Stomach (tissue), 9 donors: Measurements from ENCODE around the gene CRB2. TPM values are rescaled to one million over a fixed set of nuclear protein-coding genes. Genes with fewer than 3 reads are reported as not detected.

Source experiments
- DNase-seq, 2 donors: peaks; one replicate each; pipeline versions ENCODE4 v3.0.0 to v3.0.0-alpha.2; 2013 to 2019
- H3K27ac ChIP-seq, 5 donors: fragments of 200-600 bp in 4 of 5; sonication (generic) in 4 of 5; one replicate each; pipeline ENCODE4 v1.5.1; 2013 to 2019; ENCODE audit warnings: mild to moderate bottlenecking in 1 of 5, moderate library complexity in 1 of 5
- H3K27me3 ChIP-seq, 3 donors: fragments of 200-600 bp; sonication (generic); one replicate each; pipeline ENCODE4 v1.5.1; 2017 to 2019; ENCODE audit warnings: mixed run types in 1 of 3
- H3K36me3 ChIP-seq, 4 donors: fragments of 200-600 bp; sonication (generic); 1 replicate in 3 of 4; 2 replicates in 1 of 4; pipeline ENCODE4 v1.5.1; 2016 to 2019
- H3K4me1 ChIP-seq, 4 donors: fragments of 200-600 bp; sonication (generic); one replicate each; pipeline ENCODE4 v1.5.1; 2016 to 2019
- H3K4me3 ChIP-seq, 4 donors: fragments of 200-600 bp; sonication (generic) in 3 of 4; one replicate each; pipeline ENCODE4 v1.5.1; 2016 to 2019; ENCODE audit warnings: mild to moderate bottlenecking in 1 of 4
- H3K9me3 ChIP-seq, 4 donors: fragments of 200-600 bp; sonication (generic); one replicate each; pipeline ENCODE4 v1.5.1; 2016 to 2019
- CTCF ChIP-seq, 7 experiments: fragments of 450-650 bp in 4 of 7; fragments of 200-600 bp in 3 of 7; sonication (generic) in 3 of 7; IDR thresholded peaks; one replicate each; pipeline ENCODE4 v1.5.1; 2016 to 2019; ENCODE audit warnings: antibody characterized with exemption in 7 of 7, control low read depth in 2 of 7, mild to moderate bottlenecking in 1 of 7
- EP300 ChIP-seq: sonication (generic); formaldehyde crosslinking; IDR thresholded peaks from one replicate; pipeline ENCODE4 v1.6.1; 2017; ENCODE audit warnings: antibody characterized with exemption
- POLR2A ChIP-seq, 4 donors: fragments of 450-650 bp; IDR thresholded peaks; one replicate each; pipeline ENCODE4 v1.6.1; 2016; ENCODE audit warnings: antibody characterized with exemption in 4 of 4, control low read depth in 2 of 4, mild to moderate bottlenecking in 1 of 4, moderate library complexity in 1 of 4
- POLR2AphosphoS5 ChIP-seq, 3 donors: sonication (generic); formaldehyde crosslinking; IDR thresholded peaks; one replicate each; pipeline ENCODE4 v1.6.1; 2016; ENCODE audit warnings: antibody characterized with exemption in 3 of 3
- WGBS, 5 donors: extraction: QIAGEN DNeasy Blood & Tissue Kit in 3 of 5; methylation state at CpG; one replicate each; pipeline versions ENCODE4 v1.1.5 to v1.1.7; 2013 to 2018; 5-methylcytosine and 5-hydroxymethylcytosine counted together
- intact Hi-C: fragments of 100-400 bp; cut with DNase I; formaldehyde crosslinking; loops from one replicate; pipeline ENCODE4 v1.15.1; 2023; ENCODE audit warnings: low total_unique reads
- polyA plus RNA-seq, 3 donors: library from polyadenylated mRNA; stranded (reverse); fragments of 200-250 nt; gene quantifications; one replicate each; pipeline ENCODE4 v1.2.3, GENCODE V29; 2013
- total RNA-seq, 5 donors: library from RNA; depleted of rRNA; stranded (reverse); fragments of >200 nt; gene quantifications; one replicate each; pipeline versions ENCODE4 v1.1.0 to v1.2.3, GENCODE V29; 2014 to 2016
- donor health status: healthy with polysubstance abuse.
- donor health status: Bipolar disorder and iron deficiency.
- donor health status: healthy.

CRB2 gene
- total and polyA plus RNA-seq, 8 donors: 0.03 to 4.3 (median 0.19) TPM; not detected in 4

GRCh38 chr9:123318202-123318601 is 37.8 kb upstream of the CRB2 start:
- WGBS, 5 donors: 50 to 63% (median 54%) methylated on average over 7 of the region's 7 CpGs
- intact Hi-C loops: no loop called here
- Histone ChIP-seq H3K27me3 (no peaks in the 10 kb centered on the region), H3K9me3 (no peaks in the 10 kb centered on the region), H3K4me1 (peaks cover 0 to 34% (median 20%) of the 10 kb centered on the region in 4 donors), H3K4me3 (no peak overlapping the region), H3K36me3 (no peaks in the 10 kb centered on the region), H3K27ac (peak overlapping the region in 1 of 5 donors; percentile 22)
- TF ChIP-seq EP300 (no peak), POLR2A (IDR thresholded peaks at IDR 0.05) (no peak), CTCF (IDR thresholded peaks at IDR 0.05) (no peak), POLR2AphosphoS5 (IDR thresholded peaks at IDR 0.05) (no peak)
- DNase-seq: peak in 1 of 2 donors; percentile 56

- Histone ChIP-seq H3K4me1 (peaks cover 0 to 35% (median 21%) of the 10 kb centered on the region in 4 donors), H3K36me3 (no peaks in the 10 kb centered on the region), H3K27ac (peak overlapping the region in 1 of 5 donors; percentile 22), H3K9me3 (no peaks in the 10 kb centered on the region), H3K27me3 (no peaks in the 10 kb centered on the region), H3K4me3 (no peak overlapping the region)
- intact Hi-C loops: no loop called here
- 46 to 73% (median 52%) methylated on average over 6 to 7 of the region's 7 CpGs for WGBS, 5 donors
- no peak for TF ChIP-seq POLR2AphosphoS5 (IDR thresholded peaks at IDR 0.05)
- no peak for TF ChIP-seq POLR2A (IDR thresholded peaks at IDR 0.05)
- TF ChIP-seq CTCF (IDR thresholded peaks at IDR 0.05): no peak
- TF ChIP-seq EP300: no peak
- DNase-seq: peak; percentile 67 to 68
These were observed 37.0 kb upstream of the CRB2 start for GRCh38 chr9:123318961-123319421.

- TF ChIP-seq POLR2A (IDR thresholded peaks at IDR 0.05): no peak
- Histone ChIP-seq H3K4me3 (no peak overlapping the region), H3K9me3 (no peaks in the 10 kb centered on the region), H3K27me3 (no peaks in the 10 kb centered on the region), H3K36me3 (no peaks in the 10 kb centered on the region), H3K27ac (peak overlapping the region in 1 of 5 donors; percentile 22), H3K4me1 (peaks cover 0 to 35% (median 21%) of the 10 kb centered on the region in 4 donors)
- WGBS, 5 donors: 85 to 92% (median 89%) methylated on average over 14 of the region's 14 CpGs
- DNase-seq: no peak
- intact Hi-C loops: no loop called here
These were observed 36.3 kb upstream of the CRB2 start for GRCh38 chr9:123319541-123320339.

GRCh38 chr9:123320814-123321213 is 35.2 kb upstream of the CRB2 start:
- H3K36me3 ChIP-seq: no peaks in the 10 kb centered on the region
- no peaks in the 10 kb centered on the region for H3K9me3 ChIP-seq
- H3K27ac ChIP-seq: no peak overlapping the region
- 81 to 90% (median 88%) methylated on average over 5 of the region's 5 CpGs for WGBS, 5 donors
- intact Hi-C loops: no loop called here
- DNase-seq: no peak
- TF ChIP-seq POLR2A (IDR thresholded peaks at IDR 0.05) (no peak), EP300 (no peak), CTCF (IDR thresholded peaks at IDR 0.05) (no peak), POLR2AphosphoS5 (IDR thresholded peaks at IDR 0.05) (no peak)
- H3K4me3 ChIP-seq: no peak overlapping the region
- no peaks in the 10 kb centered on the region for H3K27me3 ChIP-seq
- peaks cover 0 to 35% (median 21%) of the 10 kb centered on the region in 4 donors for H3K4me1 ChIP-seq
